Measurements from ENCODE around the gene TREH. TPM values are rescaled to one million over a fixed set of nuclear protein-coding genes. Genes with fewer than 3 reads are reported as not detected.
A peak's percentile ranks its signal among the peaks of the same experiment; 100 is the strongest.

Gene TREH
- total RNA-seq, 1 donor from 2014 or later: not detected

DNA sequence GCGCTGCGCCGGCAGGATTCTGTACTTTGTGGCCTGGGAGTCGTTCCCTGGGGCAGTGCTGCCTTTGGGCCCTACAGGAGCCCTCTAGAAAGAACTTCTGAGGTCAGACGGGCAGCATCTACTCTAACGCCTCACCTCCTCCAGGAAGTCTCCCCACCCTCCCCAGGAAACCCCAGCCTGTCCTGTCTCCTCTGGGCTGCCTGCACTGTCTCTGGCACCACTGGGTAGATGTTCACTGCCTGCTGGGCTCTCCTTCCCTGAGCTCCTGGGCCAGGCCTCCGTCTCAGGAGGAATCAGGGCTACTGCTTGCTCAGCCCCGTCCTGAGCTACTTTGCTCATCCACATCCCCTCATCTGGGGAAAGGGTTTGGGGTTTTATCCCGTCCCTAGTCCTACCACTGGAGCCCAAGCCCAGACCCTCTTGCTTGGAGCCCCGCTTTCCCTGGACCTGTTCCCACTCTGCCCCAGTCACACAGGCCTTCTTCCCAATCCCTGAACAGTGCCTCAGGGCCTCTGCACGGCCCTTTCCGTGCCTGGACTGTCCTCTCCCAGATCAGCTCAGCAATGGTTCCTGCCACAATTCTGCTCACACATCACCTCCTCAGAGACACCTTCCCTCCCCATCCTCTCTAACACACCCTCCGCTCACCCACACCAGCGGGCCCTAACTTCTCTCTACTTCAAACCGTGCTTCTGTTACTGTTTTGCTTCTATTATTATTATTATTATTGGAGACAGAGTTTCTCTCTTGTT lies 11.3 kb upstream of the TREH start:
- Mint-ChIP-seq H3K27me3 (ENCODE audit: low read depth, unreplicated experiment) (peaks cover 2% of the 10 kb centered on the region), H3K36me3 (ENCODE audit: low read depth, unreplicated experiment) (no peaks in the 10 kb centered on the region), H3K27ac (ENCODE audit: unreplicated experiment) (no peak overlapping the region), H3K4me1 (ENCODE audit: low read depth, unreplicated experiment) (peaks cover 22% of the 10 kb centered on the region), H3K4me3 (ENCODE audit: unreplicated experiment) (no peak overlapping the region), H3K9me3 (ENCODE audit: unreplicated experiment) (no peaks in the 10 kb centered on the region)
- Histone ChIP-seq H3K9me3 (ENCODE audit: insufficient read depth, low read depth, low read length) (no peaks in the 10 kb centered on the region), H3K27ac (ENCODE audit: low read depth, low read length) (no peak overlapping the region), H3K4me3 (ENCODE audit: insufficient read depth, low read depth, low read length) (no peak overlapping the region), H3K27me3 (ENCODE audit: insufficient read depth, low read length) (peaks cover 3% of the 10 kb centered on the region), H3K4me1 (ENCODE audit: insufficient read depth, low read length) (peaks cover 16% of the 10 kb centered on the region), H3K36me3 (ENCODE audit: insufficient read depth, low read length) (no peaks in the 10 kb centered on the region), H3K9ac (ENCODE audit: low read length) (no peak overlapping the region), H3K79me2 (ENCODE audit: insufficient read depth, low read length) (no peaks in the 10 kb centered on the region), H4K20me1 (ENCODE audit: insufficient read depth, low read length) (no peaks in the 10 kb centered on the region), H3K4me2 (ENCODE audit: low read length) (peak overlapping the region; percentile 86), H2AFZ (ENCODE audit: low read depth, low read length) (peak overlapping the region; percentile 94)
- no peak for FAIRE-seq
- DNase-seq (ENCODE audit: low read depth): no peak
- TF ChIP-seq EZH2 (IDR thresholded peaks at IDR 0.05; ENCODE audit: insufficient read depth, low read length) (no peak), CTCF (IDR thresholded peaks at IDR 0.05; ENCODE audit: insufficient read depth, low read depth, low read length) (no peak)

DNA sequence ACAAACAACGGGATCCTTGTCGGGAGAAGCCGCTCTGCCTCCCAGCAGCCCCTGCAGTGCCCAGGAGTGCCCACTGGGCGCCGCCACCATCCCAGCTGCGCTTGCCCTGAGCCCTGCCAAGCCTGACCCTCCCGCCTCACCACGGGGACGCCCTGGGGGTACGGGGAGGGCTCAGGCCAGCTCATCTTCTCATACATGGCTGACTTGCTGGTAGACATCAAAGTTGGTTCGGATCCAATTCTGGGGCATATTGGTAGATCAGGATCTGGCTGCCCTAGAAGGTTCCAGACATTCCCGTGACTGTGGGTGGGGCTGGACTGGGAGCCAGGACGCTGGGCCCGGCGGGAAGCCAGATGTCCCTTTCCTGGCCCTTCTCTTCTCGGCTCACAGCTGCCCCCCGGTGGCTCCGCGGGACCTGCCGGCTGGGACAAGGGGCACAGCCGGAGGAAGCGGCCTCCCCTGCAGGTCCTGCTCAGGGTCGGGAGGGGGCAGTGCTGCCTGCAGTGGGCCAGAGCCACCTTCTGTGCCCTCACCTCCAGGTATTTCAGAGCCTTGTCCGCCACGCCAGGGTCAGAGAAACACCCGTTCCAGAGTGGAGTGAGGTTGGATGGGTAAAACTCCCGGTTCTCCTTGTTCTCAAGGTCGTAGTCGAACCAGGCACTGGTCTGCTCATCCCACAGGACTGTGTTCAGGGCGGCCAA lies 10.6 kb upstream of the TREH start:
- peaks cover 22% of the 10 kb centered on the region for H3K4me1 Mint-ChIP-seq (ENCODE audit: low read depth, unreplicated experiment)
- peak; percentile 39 for TF ChIP-seq CTCF (IDR thresholded peaks at IDR 0.05; ENCODE audit: insufficient read depth, low read depth, low read length)
- no peak for TF ChIP-seq EZH2 (IDR thresholded peaks at IDR 0.05; ENCODE audit: insufficient read depth, low read length)
- Histone ChIP-seq H3K9ac (ENCODE audit: low read length) (peak overlapping the region; percentile 75), H3K27me3 (ENCODE audit: insufficient read depth, low read length) (peaks cover 5% of the 10 kb centered on the region), H4K20me1 (ENCODE audit: insufficient read depth, low read length) (no peaks in the 10 kb centered on the region), H3K4me1 (ENCODE audit: insufficient read depth, low read length) (peaks cover 16% of the 10 kb centered on the region), H3K36me3 (ENCODE audit: insufficient read depth, low read length) (no peaks in the 10 kb centered on the region), H3K27ac (ENCODE audit: low read depth, low read length) (peak overlapping the region; percentile 2), H3K9me3 (ENCODE audit: insufficient read depth, low read depth, low read length) (no peaks in the 10 kb centered on the region), H3K4me2 (ENCODE audit: low read length) (peak overlapping the region; percentile 86), H3K4me3 (ENCODE audit: insufficient read depth, low read depth, low read length) (peak overlapping the region; percentile 52), H2AFZ (ENCODE audit: low read depth, low read length) (peak overlapping the region; percentile 94), H3K79me2 (ENCODE audit: insufficient read depth, low read length) (no peaks in the 10 kb centered on the region)
- H3K27me3 Mint-ChIP-seq (ENCODE audit: low read depth, unreplicated experiment): peaks cover 2% of the 10 kb centered on the region
- no peak overlapping the region for H3K27ac Mint-ChIP-seq (ENCODE audit: unreplicated experiment)
- peak; percentile 73 for DNase-seq (ENCODE audit: low read depth)
- peak overlapping the region; percentile 80 for H3K4me3 Mint-ChIP-seq (ENCODE audit: unreplicated experiment)
- no peak for FAIRE-seq
- no peaks in the 10 kb centered on the region for H3K36me3 Mint-ChIP-seq (ENCODE audit: low read depth, unreplicated experiment)
- no peaks in the 10 kb centered on the region for H3K9me3 Mint-ChIP-seq (ENCODE audit: unreplicated experiment)

DNA sequence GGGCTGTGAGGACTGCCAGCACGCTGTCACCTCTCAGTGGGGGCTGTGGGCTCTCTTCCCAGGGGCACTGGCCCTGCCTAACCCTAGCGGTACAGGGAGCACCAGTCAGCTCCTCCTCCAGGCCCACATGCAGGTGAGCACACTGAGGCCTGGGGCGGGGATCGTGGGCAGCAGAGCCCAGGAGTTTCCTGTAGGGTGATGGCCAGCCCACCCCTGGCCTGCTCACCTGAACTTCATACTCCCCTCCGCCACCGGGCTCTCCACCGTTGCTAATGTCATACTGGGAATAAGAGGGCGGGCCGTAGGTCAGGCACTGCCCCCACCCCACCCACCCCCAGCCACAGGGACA lies 10.0 kb upstream of the TREH start:
- no peak for TF ChIP-seq CTCF (IDR thresholded peaks at IDR 0.05; ENCODE audit: insufficient read depth, low read depth, low read length)
- TF ChIP-seq EZH2 (IDR thresholded peaks at IDR 0.05; ENCODE audit: insufficient read depth, low read length): no peak
- Histone ChIP-seq H3K27me3 (ENCODE audit: insufficient read depth, low read length) (peaks cover 8% of the 10 kb centered on the region), H2AFZ (ENCODE audit: low read depth, low read length) (peak overlapping the region; percentile 81), H3K9me3 (ENCODE audit: insufficient read depth, low read depth, low read length) (no peaks in the 10 kb centered on the region), H3K4me1 (ENCODE audit: insufficient read depth, low read length) (peaks cover 16% of the 10 kb centered on the region), H3K4me3 (ENCODE audit: insufficient read depth, low read depth, low read length) (no peak overlapping the region), H3K9ac (ENCODE audit: low read length) (no peak overlapping the region), H3K27ac (ENCODE audit: low read depth, low read length) (no peak overlapping the region), H3K79me2 (ENCODE audit: insufficient read depth, low read length) (no peaks in the 10 kb centered on the region), H4K20me1 (ENCODE audit: insufficient read depth, low read length) (no peaks in the 10 kb centered on the region), H3K4me2 (ENCODE audit: low read length) (peak overlapping the region; percentile 86), H3K36me3 (ENCODE audit: insufficient read depth, low read length) (no peaks in the 10 kb centered on the region)
- Mint-ChIP-seq H3K36me3 (ENCODE audit: low read depth, unreplicated experiment) (no peaks in the 10 kb centered on the region), H3K27ac (ENCODE audit: unreplicated experiment) (no peak overlapping the region), H3K27me3 (ENCODE audit: low read depth, unreplicated experiment) (peaks cover 2% of the 10 kb centered on the region), H3K9me3 (ENCODE audit: unreplicated experiment) (no peaks in the 10 kb centered on the region), H3K4me3 (ENCODE audit: unreplicated experiment) (no peak overlapping the region), H3K4me1 (ENCODE audit: low read depth, unreplicated experiment) (peaks cover 22% of the 10 kb centered on the region)
- DNase-seq (ENCODE audit: low read depth): no peak
- FAIRE-seq: no peak
